Endothelial cell of umbilical vein (primary cell): ENCODE data around the gene ZNF223.

Source experiments
- CTCF ChIP-seq, 2 donors: IDR thresholded peaks; 1 replicate in 1 of 2; 2 replicates in 1 of 2; pipeline ENCODE4 v1.5.1; 2011; ENCODE audit warnings: low read length in 2 of 2, mild to moderate bottlenecking in 2 of 2, moderate library complexity in 2 of 2, control low read depth in 1 of 2, inconsistent platforms in 1 of 2, low read depth in 1 of 2; ENCODE audit not compliant: insufficient read depth in 1 of 2; ENCODE audit errors: extremely low read depth in 1 of 2
- EZH2 ChIP-seq: IDR thresholded peaks from 2 replicates; pipeline ENCODE4 v1.6.1; 2012; ENCODE audit warnings: borderline replicate concordance, low read depth, mild to moderate bottlenecking, moderate library complexity, low read length, inconsistent platforms; ENCODE audit not compliant: severe bottlenecking
- JUN ChIP-seq: IDR thresholded peaks from 2 replicates; pipeline ENCODE4 v1.6.1; 2011; ENCODE audit warnings: borderline replicate concordance, low read depth; ENCODE audit not compliant: insufficient read length, insufficient read depth
- POLR2A ChIP-seq: IDR thresholded peaks from 2 replicates; pipeline ENCODE4 v1.6.1; 2012; ENCODE audit warnings: low read depth, mild to moderate bottlenecking, control low read depth, low read length
- POLR2AphosphoS5 ChIP-seq: IDR thresholded peaks from 2 replicates; pipeline ENCODE4 v1.6.1; 2012; ENCODE audit warnings: low read depth, mild to moderate bottlenecking, control low read depth, low read length, moderate library complexity; ENCODE audit not compliant: insufficient read depth

DNA sequence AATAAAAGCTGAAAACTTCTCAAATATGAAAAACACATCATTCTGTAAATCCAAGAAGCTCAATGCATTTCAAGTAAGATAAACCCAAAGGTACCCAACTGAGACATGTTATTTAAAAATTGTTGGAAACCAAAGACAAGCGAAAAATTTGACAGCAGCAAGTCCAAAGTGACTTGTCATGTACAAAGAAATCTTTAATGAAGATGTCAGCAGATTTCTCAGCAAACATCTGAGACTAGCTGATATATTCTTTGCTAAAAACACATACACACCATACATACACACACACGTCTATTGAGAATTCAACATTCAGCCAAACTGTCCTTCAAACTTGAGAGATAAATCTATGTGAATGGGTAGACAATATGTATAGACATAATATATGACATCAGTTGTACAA is 32.3 kb upstream of the ZNF223 start:
- no peak for TF ChIP-seq EZH2
- no peak for TF ChIP-seq CTCF (IDR thresholded peaks at IDR 0.05; ENCODE audit: extremely low read depth in 1 of 2, insufficient read depth in 1 of 2, low read depth in 1 of 2, low read length in 2 of 2)
- no peak for TF ChIP-seq POLR2A
- TF ChIP-seq POLR2AphosphoS5, result no peak
- TF ChIP-seq JUN, result no peak
